ENCODE data around the gene METTL24.
"Not testable (repeated sequence)": the region's sequence is repeated elsewhere in the genome, so short reads cannot be mapped to it uniquely, and the experiment has no call there.

Gene METTL24

DNA sequence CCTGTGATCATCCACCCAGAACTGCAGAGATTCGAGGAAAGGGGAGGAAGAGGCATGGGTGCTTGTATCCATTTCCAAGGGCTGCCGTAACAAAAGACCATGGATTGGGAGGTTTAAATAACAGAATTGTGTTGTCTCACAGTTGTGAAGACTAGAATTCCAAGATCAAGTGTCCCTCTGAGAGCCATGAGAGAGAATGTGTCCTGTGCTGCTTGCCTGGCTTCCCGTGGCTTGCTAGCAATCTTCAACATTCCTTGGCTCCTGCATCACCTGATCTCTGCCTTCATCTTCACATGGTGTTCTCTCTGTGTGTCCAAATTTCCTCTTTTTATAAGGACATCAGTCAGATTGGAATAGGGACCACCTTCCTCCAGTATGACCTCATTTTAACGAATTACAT is 108.1 kb downstream of the METTL24 start:
- DNase-seq: no peak

DNA sequence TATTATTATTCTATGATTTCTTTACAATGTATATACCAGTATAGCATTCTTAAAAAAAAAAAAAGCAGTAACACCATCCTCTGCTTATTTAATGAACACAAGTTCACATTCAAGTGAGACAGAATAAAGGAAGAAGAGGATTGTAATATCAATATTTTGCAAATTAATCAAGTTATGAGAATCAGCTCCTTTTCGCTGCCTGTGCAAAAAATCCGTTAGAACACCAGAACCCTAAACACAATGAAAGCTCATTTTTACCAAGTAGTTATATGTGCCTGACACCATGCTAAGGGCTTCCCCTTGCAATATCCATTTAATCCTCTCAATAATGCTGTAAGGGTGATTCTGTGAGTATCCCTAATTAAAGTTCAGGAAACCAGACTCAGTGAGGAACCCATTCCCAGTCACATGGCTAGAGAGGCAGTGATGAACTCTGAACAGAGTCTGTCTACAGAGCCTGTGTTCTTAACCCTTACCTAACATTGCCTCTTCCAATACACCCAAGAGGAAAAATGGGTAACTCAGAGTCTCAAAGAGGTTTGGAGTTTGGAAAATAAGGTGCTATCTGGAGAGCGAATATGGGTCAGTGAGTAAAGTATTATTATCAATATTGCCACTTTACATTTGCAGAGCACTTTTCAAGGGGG is 111.1 kb downstream of the METTL24 start:
- DNase-seq: no peak

DNA sequence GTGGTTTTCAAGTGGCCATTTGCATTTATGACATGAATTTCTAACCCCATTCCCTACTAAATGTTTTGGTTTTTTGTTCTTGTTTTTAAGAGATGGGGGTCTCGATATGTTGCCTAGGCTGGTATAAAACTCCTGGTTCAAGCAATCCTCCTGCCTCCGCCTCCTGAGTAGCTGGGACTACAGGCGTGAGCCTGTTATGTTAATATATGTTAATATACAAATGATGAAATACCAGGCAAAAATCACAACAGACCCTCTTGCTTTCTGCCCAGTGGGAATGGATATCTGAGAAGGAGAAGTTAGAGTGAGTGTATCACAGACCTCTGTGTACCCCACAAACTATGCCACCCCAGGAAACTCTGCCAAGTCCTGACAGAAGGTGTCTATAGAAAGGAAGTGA is 111.8 kb downstream of the METTL24 start:
- no peak for DNase-seq

DNA sequence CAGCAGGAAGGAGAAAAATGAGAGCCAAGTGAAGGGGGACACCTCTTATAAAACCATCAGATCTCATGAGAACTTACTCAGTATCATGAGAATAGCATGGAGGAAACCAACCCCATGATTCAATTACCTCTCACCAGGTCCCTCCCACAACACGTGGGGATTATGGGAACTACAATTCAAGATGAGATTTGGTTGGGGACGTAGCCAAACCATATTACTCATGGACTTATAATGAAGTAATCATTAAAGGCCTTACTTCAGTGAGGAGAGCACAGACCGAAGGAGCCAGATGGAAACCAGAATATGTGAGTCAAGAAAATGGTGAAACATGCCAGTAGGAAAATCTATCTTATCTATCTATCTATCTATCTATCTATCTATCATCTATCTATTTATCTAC is 113.5 kb downstream of the METTL24 start:
- DNase-seq: not testable (repeated sequence)

DNA sequence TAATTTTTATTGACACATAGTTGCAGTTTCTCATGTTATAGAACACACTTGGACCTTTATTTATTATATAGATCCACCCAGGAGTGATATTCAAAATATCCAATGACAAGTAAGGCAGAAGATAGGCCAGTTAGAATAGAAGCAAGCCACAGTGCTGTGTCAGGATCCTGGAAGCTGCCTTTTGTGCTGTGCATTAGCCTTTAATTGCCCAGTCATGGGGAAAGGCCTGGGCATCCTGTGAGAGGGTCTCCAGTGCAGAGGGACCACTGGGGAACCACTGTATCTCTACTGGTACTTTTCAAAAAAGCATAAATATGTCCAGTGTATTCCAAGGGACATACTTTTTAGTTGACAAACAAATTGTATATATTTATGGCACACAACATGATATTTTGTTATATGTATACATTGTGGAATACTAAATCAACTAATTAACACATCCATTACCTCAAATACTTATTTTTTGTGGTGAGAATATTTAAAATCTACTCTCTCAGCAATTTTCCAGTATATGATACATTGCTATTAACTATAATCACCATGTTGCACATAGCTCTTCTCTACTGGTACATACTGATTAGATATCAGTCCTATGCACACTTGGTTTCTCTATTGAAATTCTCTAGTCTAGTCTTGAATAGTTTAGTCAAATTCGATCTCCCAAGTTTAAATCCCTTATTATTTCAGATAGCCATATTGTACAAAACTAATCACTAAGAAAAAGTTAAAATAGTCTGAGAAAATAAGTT is 118.4 kb downstream of the METTL24 start:
- DNase-seq: no peak

DNA sequence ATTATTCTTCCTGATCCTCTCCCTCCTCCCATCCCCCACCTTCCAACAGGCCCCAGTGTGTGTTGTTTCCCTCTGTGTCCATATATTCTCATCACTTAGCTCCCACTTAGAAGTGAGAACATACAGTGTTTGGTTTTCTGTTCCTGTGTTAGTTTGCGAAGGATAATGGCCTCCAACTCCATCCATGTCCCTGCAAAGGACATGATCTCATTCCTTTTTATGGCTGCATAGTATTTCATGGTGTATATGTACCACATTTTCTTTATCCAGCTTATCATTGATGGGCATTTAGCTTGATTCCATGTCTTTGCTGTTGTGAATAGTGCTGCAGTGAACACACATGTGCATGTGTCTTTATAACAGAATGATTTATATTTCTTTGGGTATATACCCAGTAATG is 122.1 kb downstream of the METTL24 start:
- DNase-seq: not testable (repeated sequence)

DNA sequence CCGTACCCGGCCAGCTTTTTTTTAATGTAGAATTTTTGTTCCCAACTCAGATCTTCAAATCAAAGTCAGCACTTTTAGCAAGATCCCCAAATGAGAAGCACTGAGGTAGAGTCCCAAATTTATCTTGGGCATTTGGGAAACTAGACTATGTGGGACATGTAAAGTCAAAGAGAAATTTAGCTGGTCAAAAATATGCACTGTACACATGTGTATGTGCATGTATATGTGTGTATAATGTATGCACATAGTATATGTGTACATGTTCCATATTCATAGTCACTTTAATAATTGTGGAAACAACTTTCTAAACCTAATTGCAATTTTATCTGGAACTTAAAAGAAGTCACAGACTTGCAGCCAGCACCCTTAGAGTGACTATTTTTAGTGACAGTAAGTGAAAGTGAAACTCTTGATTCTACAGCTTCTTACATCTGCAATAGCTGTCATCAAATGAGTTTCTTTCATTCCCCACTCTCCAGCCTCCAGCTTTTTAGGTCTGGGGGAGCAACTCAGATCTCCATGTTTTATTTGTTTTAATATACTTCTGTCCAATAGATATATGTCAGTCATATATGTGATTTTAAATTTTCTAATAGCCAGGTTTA is 124.3 kb downstream of the METTL24 start:
- DNase-seq: no peak

DNA sequence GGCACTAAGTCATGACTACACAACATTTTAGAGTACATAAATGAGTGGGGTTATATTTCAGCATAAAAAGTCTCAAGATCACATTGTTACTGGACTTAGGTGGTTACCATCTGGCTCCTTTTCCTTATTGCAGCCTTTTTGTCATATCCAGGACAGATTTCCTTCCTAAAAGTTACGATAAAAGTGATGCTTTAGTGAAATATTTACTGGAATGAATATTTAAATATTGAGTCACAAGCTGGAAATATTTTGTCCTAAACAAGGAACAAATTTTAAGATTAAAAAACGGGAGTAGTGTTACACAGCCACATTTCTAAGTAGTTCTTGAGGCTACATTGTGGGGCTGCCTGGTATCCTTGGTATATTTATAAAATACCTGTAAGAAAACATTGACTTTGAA is 125.7 kb downstream of the METTL24 start:
- DNase-seq: no peak

DNA sequence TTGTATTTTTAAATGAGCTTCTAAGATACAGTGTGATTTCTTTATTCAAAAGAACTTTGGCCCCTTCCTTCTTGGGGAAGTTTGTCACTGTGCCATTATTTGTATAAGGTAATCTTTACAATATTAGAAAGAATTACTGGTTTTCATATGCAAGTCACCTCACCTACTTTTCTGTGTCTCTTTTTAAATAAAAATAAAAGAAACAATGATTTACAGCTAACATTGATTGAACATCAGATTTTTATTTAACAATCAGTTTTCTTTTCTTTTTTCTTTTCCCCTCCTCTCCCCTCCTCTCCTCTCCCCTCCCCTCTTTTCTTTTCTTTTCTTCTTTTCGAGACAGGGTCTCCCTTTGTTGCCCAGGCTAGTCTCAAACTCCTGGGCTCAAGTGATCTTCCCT is 131.9 kb downstream of the METTL24 start:
- no peak for DNase-seq

DNA sequence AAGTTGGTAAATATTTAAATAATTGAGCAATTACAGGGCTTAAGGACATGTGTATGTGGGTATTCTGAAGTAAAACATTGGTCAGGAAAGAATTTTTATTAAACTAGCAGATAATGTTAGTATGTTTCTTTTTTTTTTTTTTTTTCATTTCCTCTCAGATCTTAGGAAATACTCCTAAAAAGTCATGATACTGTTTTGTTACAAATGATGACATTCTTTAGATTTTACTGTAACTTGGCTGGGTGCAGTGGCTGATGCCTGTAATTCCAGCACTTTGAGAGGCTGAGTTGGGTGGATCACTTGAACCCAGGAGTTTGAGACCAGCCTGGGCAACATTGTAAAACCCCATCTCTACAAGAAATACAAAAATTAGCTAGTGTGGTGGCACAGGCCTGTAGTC is 136.4 kb downstream of the METTL24 start:
- no peak for DNase-seq

DNA sequence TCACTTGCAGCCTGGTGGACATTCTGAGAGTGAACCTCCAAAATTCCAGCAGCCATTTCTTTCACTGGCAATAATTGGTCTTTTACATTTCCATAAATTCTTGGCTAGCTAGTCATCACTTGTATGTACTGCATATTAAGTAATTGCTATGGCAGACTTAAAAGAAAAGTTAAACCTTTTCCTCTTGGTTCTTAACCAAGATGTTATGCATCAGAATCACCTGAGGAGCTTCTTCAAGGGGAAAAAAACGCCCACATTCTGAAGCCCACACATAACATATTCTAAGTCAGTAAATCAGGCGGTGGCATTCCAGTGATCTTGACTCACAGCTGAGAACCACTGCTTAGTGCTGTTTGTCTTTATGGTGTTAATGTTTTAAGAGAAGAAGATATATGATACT is 140.9 kb downstream of the METTL24 start:
- no peak for DNase-seq

DNA sequence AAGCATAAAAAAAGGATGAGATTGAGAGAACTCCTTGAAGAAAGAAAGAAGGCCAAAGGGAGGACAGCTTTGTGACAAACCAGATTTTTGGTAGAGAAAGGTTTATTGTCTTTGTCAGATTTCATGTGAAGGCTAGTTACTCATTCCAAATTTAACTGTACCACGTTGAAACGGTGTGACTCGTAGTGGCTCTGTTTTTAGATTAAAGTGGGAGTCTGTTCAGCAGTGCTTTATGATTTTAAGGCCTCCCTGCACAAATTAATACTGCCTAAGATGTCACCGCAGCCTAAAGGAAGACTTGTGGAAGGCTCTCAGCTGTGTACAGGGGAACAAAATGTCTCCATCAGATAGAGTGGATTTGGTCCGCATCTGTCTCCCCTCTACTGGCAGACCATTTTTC is 142.0 kb downstream of the METTL24 start:
- no peak for DNase-seq

DNA sequence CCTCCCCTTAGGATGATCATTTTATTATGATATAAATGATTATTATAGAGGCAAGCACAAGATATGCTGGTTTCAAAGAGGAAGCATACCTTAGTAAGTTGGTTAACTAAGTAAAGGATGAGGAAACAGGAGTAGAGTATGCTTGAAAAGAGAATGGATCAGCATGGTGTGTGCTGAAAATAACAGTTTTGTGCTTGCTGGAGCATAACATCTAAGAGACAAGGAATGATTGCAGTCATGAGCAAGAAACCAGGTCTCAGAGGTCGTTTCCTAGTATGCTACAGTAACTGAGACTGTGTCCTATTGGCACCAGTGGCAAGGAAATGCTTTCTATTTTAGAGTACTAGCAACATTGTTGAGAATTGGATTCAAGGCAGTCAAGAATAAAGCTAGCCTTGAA is 143.8 kb downstream of the METTL24 start:
- no peak for DNase-seq

DNA sequence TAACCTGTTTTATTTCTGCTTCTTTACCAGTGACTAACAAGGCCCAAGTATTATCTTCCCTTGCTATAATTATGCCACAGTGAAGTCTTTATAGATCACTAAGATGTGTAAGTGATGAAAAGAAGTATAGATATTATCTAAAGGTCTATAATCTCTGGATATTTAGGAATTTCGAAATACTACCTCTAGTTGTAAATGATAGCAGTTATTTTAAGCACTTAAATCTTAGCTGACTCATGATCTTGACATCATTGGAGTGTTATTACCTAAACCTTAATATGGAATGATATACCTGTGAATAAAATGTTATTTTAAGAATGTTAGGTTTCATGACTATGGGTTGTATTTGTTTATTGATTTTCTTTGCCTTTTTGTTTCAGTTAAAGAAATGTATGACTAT is 146.4 kb downstream of the METTL24 start:
- no peak for DNase-seq

DNA sequence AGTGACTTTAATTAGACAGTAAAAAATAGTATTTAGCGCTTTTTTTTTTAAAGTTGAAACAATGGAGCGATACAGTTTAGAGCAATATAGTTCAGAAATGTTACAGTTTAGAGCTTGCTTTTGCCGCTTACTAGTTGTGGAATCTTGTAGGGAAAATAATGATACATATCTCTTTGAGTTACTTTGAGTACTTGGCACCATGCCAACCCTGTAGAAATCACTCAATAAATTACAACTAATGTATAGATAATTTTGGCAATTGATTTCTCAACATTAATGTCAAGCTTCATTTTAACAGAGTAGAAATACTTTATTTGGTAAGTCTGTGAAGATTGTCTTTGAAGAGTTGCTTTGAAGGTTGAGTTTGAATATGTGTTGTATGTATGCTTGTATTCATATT is 150.5 kb downstream of the METTL24 start:
- no peak for DNase-seq

DNA sequence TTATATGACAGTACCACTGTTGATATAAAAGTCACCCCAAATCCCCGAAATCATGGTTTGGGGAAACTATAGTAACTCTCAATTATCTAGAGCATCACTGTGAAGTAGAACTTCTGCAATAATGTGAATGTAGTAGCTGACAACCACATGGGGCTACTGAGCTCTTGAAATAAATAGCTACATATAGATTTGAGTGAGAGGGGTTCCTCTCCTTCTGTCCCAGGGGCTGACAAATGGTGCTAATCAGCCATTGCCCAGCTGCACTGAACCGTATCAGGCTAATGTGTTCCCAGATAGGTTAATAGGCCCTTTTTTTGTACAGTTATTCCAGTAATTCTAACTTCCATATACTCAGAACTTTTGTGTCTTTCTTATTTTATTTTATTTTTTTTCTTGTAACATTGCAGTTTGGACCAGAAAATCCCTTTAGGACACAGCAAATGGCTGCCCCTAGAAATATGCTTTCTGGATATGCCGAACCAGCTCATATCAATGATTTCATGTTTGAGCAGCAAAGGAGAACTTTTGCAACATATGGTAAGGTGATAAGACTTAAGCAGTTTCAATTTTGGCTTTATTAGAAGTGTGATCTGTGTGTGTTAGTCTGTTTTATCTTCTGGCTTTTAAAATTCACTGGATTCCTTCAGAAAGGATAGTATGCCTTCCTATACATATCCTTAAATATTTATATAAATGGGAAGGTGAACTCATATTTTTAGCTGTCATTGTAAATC is 156.8 kb downstream of the METTL24 start:
- no peak for DNase-seq

DNA sequence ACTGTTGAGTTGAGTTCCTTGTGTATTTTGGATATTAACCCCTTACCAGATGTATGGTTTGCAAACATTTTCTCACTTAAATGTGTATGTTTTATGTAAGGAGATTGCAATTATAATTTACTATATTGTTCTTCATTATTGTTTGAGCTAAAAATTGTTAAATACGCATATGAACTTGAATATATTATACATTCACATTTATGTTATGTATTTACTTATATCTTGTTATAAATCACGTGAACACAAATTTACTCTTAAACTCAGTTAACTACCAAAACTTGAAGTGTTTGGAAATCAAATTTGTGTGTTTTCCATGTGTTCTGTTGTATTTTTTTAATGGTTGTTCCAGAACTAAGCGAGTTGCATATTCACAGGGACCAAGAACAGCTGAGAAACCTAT is 159.6 kb downstream of the METTL24 start:
- DNase-seq: no peak

DNA sequence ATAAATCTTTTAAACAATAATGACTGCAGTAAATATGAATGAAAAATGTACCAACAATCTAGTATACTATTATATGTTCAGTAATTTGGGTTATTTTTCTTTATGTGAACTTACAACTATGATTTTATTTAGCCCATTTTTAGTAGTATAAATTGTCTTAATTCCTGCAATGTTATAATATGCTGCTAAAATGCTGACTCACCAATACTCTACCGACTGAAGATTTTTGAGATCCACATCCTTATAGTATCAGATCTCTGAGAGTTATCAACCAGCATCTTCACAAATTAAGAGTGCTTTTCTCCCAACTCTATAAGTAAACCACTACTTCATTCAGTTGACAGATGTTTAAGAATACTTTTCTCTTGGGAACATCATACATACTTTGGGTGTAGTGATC is 161.3 kb downstream of the METTL24 start:
- DNase-seq: no peak

DNA sequence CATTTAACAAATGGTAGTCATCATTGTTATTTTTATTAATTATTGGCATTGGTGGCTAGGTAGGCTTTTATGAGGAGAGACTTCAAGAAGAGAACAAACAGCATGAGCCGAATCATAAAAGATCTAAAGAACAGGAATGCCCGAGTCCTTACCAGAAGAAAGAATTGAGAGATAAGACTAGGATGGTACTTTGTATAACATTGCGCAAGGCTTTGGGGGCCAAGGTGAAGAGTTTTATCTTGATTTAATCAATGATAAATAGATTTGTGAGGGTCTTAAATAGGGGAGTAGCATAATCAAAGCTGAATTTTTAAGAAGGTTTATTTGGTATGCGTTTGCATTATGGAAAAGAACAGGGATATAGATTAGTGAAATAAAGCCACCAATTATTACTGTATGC is 162.5 kb downstream of the METTL24 start:
- DNase-seq: no peak

Measured in midbrain (tissue), 1 donor.